DND-41 (cell line): ENCODE data around the gene CSNK1A1.

Experiments
- ATAC-seq: fragments of 200-7000 bp; cut with Tn5 transposase; 3 replicates; pipeline ENCODE4 v1.9.1; 2021; ENCODE audit warnings: low read depth; ENCODE audit not compliant: insufficient read depth
- DNase-seq: peaks from one replicate; pipeline ENCODE4 v3.0.0-alpha.2; 2020
- H2AFZ ChIP-seq: 2 replicates; pipeline ENCODE4 v1.6.0; 2012; ENCODE audit warnings: low read depth, low read length
- H3K27ac ChIP-seq: 2 replicates; pipeline ENCODE4 v1.5.1; 2012; ENCODE audit warnings: low read length, inconsistent platforms
- H3K27me3 ChIP-seq: fragments of 200-600 bp; sonication (generic); 2 replicates; pipeline ENCODE4 v1.6.0; 2012; ENCODE audit warnings: low read length, mild to moderate bottlenecking, inconsistent platforms; ENCODE audit not compliant: insufficient read depth, poor library complexity
- H3K36me3 ChIP-seq: 2 replicates; pipeline ENCODE4 v1.5.1; 2012; ENCODE audit warnings: low read length, inconsistent platforms; ENCODE audit not compliant: insufficient read depth
- H3K4me1 ChIP-seq: 2 replicates; pipeline ENCODE4 v1.5.1; 2012; ENCODE audit warnings: mild to moderate bottlenecking, low read length; ENCODE audit not compliant: insufficient read depth
- H3K4me2 ChIP-seq: 2 replicates; pipeline ENCODE4 v1.6.0; 2012; ENCODE audit warnings: mild to moderate bottlenecking, moderate library complexity, low read length, inconsistent platforms; ENCODE audit not compliant: insufficient read depth
- H3K4me3 ChIP-seq, 2 experiments: fragments of 200-600 bp in 1 of 2; shearing (Covaris generic) in 1 of 2; 2 replicates each; pipeline ENCODE4 v1.5.1; 2012 to 2016; ENCODE audit warnings: inconsistent platforms in 2 of 2, low read length in 2 of 2, mild to moderate bottlenecking in 2 of 2, low read depth in 1 of 2, moderate library complexity in 1 of 2
- H3K79me2 ChIP-seq: 2 replicates; pipeline ENCODE4 v1.6.0; 2012; ENCODE audit warnings: low read length, inconsistent platforms; ENCODE audit not compliant: insufficient read depth
- H3K9ac ChIP-seq: 2 replicates; pipeline ENCODE4 v1.6.0; 2012; ENCODE audit warnings: low read depth, mild to moderate bottlenecking, inconsistent platforms, low read length, moderate library complexity
- H3K9me3 ChIP-seq: 2 replicates; pipeline ENCODE4 v1.5.1; 2012; ENCODE audit warnings: low read length, moderate library complexity, mild to moderate bottlenecking, inconsistent platforms; ENCODE audit not compliant: insufficient read depth, severe bottlenecking
- H4K20me1 ChIP-seq: 2 replicates; pipeline ENCODE4 v1.6.0; 2012; ENCODE audit warnings: low read length; ENCODE audit not compliant: insufficient read depth
- EZH2 ChIP-seq: IDR thresholded peaks from 3 replicates; pipeline ENCODE4 v1.6.1; 2012; ENCODE audit warnings: borderline replicate concordance, low read depth, mild to moderate bottlenecking, moderate library complexity, low read length, inconsistent platforms; ENCODE audit not compliant: severe bottlenecking
- TF ChIP-seq, protein P1 (sequence below): IDR thresholded peaks from 2 replicates; pipeline ENCODE4 v1.5.1; 2012; ENCODE audit warnings: borderline replicate concordance, low read length, moderate library complexity, mild to moderate bottlenecking; ENCODE audit not compliant: poor library complexity, severe bottlenecking; ENCODE audit errors: extremely low read depth

The CSNK1A1 gene

GRCh38 chr5:149549461-149550267 is 1.6 kb downstream of the CSNK1A1 start:
- Histone ChIP-seq H3K4me3 (peak overlapping the region; percentile 70 to 92), H3K27ac (peak overlapping the region; percentile 94), H3K9ac (peak overlapping the region; percentile 75), H3K4me2 (peak overlapping the region; percentile 70), H3K79me2 (peaks cover 73% of the 10 kb centered on the region), H3K36me3 (peaks cover 61% of the 10 kb centered on the region), H3K4me1 (peaks cover 49% of the 10 kb centered on the region), H3K9me3 (no peaks in the 10 kb centered on the region), H2AFZ (peak overlapping the region; percentile 53), H3K27me3 (no peaks in the 10 kb centered on the region), H4K20me1 (peaks cover 18% of the 10 kb centered on the region)
- ATAC-seq (peak; percentile 19; the same call in 1 of the 3 replicates), DNase-seq (peak; percentile 60)
- TF ChIP-seq, protein P1, sequence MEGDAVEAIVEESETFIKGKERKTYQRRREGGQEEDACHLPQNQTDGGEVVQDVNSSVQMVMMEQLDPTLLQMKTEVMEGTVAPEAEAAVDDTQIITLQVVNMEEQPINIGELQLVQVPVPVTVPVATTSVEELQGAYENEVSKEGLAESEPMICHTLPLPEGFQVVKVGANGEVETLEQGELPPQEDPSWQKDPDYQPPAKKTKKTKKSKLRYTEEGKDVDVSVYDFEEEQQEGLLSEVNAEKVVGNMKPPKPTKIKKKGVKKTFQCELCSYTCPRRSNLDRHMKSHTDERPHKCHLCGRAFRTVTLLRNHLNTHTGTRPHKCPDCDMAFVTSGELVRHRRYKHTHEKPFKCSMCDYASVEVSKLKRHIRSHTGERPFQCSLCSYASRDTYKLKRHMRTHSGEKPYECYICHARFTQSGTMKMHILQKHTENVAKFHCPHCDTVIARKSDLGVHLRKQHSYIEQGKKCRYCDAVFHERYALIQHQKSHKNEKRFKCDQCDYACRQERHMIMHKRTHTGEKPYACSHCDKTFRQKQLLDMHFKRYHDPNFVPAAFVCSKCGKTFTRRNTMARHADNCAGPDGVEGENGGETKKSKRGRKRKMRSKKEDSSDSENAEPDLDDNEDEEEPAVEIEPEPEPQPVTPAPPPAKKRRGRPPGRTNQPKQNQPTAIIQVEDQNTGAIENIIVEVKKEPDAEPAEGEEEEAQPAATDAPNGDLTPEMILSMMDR = no peak
- no peak for TF ChIP-seq EZH2

- H3K4me3 ChIP-seq = no peak overlapping the region
Observed at GRCh38 chr5:149546974-149547373, 4.3 kb downstream of the CSNK1A1 start.

GRCh38 chr5:149545327-149545726 is 5.9 kb downstream of the CSNK1A1 start:
- ATAC-seq (no peak), DNase-seq (no peak)
- H3K4me2 ChIP-seq = peak overlapping the region; percentile 29; the same call in 1 of the 2 replicates
- H3K79me2 ChIP-seq = peaks cover 98% of the 10 kb centered on the region
- TF ChIP-seq, protein P1 = no peak
- TF ChIP-seq EZH2 = no peak
- peaks cover 47% of the 10 kb centered on the region for H4K20me1 ChIP-seq
- H2AFZ ChIP-seq = no peak overlapping the region
- no peaks in the 10 kb centered on the region for H3K9me3 ChIP-seq
- peaks cover 91% of the 10 kb centered on the region for H3K36me3 ChIP-seq
- H3K27me3 ChIP-seq = no peaks in the 10 kb centered on the region
- no peak overlapping the region for H3K9ac ChIP-seq
- H3K4me3 ChIP-seq = no peak overlapping the region
- 0 out of 2 replicates have a peak overlapping the region, but pooled peaks have one; percentile 5 for H3K27ac ChIP-seq
- peaks cover 38% of the 10 kb centered on the region for H3K4me1 ChIP-seq

More at GRCh38 chr5:149546974-149547373, 4.3 kb downstream of the CSNK1A1 start:
- Histone ChIP-seq H3K9ac (no peak overlapping the region), H3K79me2 (peaks cover 96% of the 10 kb centered on the region), H3K4me1 (peaks cover 40% of the 10 kb centered on the region), H3K9me3 (no peaks in the 10 kb centered on the region), H3K27me3 (no peaks in the 10 kb centered on the region), H3K4me2 (peak overlapping the region; percentile 70; the same call in 1 of the 2 replicates), H3K27ac (no peak overlapping the region), H4K20me1 (peaks cover 34% of the 10 kb centered on the region), H2AFZ (no peak overlapping the region), H3K36me3 (peaks cover 82% of the 10 kb centered on the region)
- ATAC-seq = no peak
- DNase-seq = no peak
- no peak for TF ChIP-seq EZH2
- TF ChIP-seq, protein P1 = no peak
